Common myeloid progenitor, CD34-positive (primary cell): ENCODE data around the gene LOXL1.

Experiments
- CTCF ChIA-PET: fragments of 350-600 bp; sonication (Branson Sonifier 250); formaldehyde crosslinking; loops from one replicate; lab custom pipeline; 2021; ENCODE audit warnings: antibody characterized with exemption; lab: Charles Lee
- POLR2A ChIA-PET: fragments of 350-600 bp; sonication (Branson Sonifier 250); formaldehyde crosslinking; loops from one replicate; lab custom pipeline; 2021; ENCODE audit warnings: antibody characterized with exemption; lab: Charles Lee
- DNase-seq, 3 donors: peaks; one replicate each; pipeline versions ENCODE4 v3.0.0 to v3.0.0-alpha.2; 2013
- H3K27ac ChIP-seq, 2 experiments: 1 replicate in 1 of 2; 2 replicates in 1 of 2; pipeline ENCODE4 v1.7.0; 2013; ENCODE audit warnings: inconsistent platforms in 2 of 2, low read length in 2 of 2, mild to moderate bottlenecking in 2 of 2, low read depth in 1 of 2, moderate library complexity in 1 of 2; ENCODE audit not compliant: severe bottlenecking in 2 of 2, insufficient read depth in 1 of 2, poor library complexity in 1 of 2
- H3K27me3 ChIP-seq, 5 experiments: replicated peaks in 2 of 5; 1 replicate in 3 of 5; 2 replicates in 2 of 5; pipeline versions ENCODE4 v1.6.1 to v1.7.0; 2013; ENCODE audit warnings: low read length in 4 of 5, mild to moderate bottlenecking in 2 of 5, moderate library complexity in 2 of 5, inconsistent platforms in 1 of 5; ENCODE audit not compliant: insufficient read depth in 5 of 5, control insufficient read depth in 4 of 5
- H3K36me3 ChIP-seq, 4 experiments: 1 replicate in 2 of 4; 2 replicates in 2 of 4; pipeline versions ENCODE4 v1.6.1 to v1.7.0; 2013; ENCODE audit warnings: low read length in 3 of 4, control low read depth in 1 of 4, mild to moderate bottlenecking in 1 of 4; ENCODE audit not compliant: control insufficient read depth in 4 of 4, insufficient read depth in 4 of 4
- H3K4me1 ChIP-seq, 4 experiments: 1 replicate in 3 of 4; 2 replicates in 1 of 4; pipeline versions ENCODE4 v1.6.1 to v1.7.1; 2013; ENCODE audit warnings: low read length in 3 of 4, mild to moderate bottlenecking in 3 of 4, control low read depth in 1 of 4, inconsistent platforms in 1 of 4, moderate library complexity in 1 of 4; ENCODE audit not compliant: control insufficient read depth in 4 of 4, insufficient read depth in 4 of 4; ENCODE audit errors: control extremely low read depth in 1 of 4
- H3K4me3 ChIP-seq, 7 experiments: 1 replicate in 4 of 7; 2 replicates in 3 of 7; pipeline versions ENCODE4 v1.5.1 to v1.7.0; 2013; ENCODE audit warnings: mild to moderate bottlenecking in 7 of 7, low read length in 6 of 7, moderate library complexity in 6 of 7, inconsistent platforms in 2 of 7, low read depth in 2 of 7, control low read depth in 1 of 7; ENCODE audit not compliant: insufficient read depth in 4 of 7, control insufficient read depth in 1 of 7; ENCODE audit errors: extremely low read depth in 1 of 7
- H3K9me3 ChIP-seq, 5 experiments: 1 replicate in 4 of 5; 2 replicates in 1 of 5; pipeline versions ENCODE4 v1.6.1 to v1.7.1; 2013; ENCODE audit warnings: low read length in 4 of 5, mild to moderate bottlenecking in 2 of 5, inconsistent platforms in 1 of 5, low read depth in 1 of 5, moderate library complexity in 1 of 5; ENCODE audit not compliant: control insufficient read depth in 4 of 5, insufficient read depth in 2 of 5; ENCODE audit errors: control extremely low read depth in 1 of 5
- WGBS: methylation state at CpG from one replicate; pipeline ENCODE4 v1.1.5; 2013; ENCODE audit not compliant: insufficient coverage; 5-methylcytosine and 5-hydroxymethylcytosine counted together

Gene LOXL1

GRCh38 chr15:73891328-73892315 lies 34.6 kb upstream of the LOXL1 start:
- H3K27ac ChIP-seq = no peak overlapping the region
- CTCF ChIA-PET = interaction anchor here (1.6 to 2.1 kb wide), 2 partner anchors 17 to 18 kb away, joined by 4 to 8 read pairs; no protein-coding TSS in a partner anchor
- peaks cover 0 to 9% (median 0%) of the 10 kb centered on the region in 5 experiments for H3K9me3 ChIP-seq
- 82% methylated on average over 8 of the region's 11 CpGs for WGBS
- H3K27me3 ChIP-seq = peaks cover 0 to 6% (median 0%) of the 10 kb centered on the region in 5 experiments
- no peak for DNase-seq
- no peak overlapping the region for H3K4me3 ChIP-seq
- H3K36me3 ChIP-seq = no peaks in the 10 kb centered on the region
- no peaks in the 10 kb centered on the region for H3K4me1 ChIP-seq
- POLR2A ChIA-PET = no interaction called here

DNA sequence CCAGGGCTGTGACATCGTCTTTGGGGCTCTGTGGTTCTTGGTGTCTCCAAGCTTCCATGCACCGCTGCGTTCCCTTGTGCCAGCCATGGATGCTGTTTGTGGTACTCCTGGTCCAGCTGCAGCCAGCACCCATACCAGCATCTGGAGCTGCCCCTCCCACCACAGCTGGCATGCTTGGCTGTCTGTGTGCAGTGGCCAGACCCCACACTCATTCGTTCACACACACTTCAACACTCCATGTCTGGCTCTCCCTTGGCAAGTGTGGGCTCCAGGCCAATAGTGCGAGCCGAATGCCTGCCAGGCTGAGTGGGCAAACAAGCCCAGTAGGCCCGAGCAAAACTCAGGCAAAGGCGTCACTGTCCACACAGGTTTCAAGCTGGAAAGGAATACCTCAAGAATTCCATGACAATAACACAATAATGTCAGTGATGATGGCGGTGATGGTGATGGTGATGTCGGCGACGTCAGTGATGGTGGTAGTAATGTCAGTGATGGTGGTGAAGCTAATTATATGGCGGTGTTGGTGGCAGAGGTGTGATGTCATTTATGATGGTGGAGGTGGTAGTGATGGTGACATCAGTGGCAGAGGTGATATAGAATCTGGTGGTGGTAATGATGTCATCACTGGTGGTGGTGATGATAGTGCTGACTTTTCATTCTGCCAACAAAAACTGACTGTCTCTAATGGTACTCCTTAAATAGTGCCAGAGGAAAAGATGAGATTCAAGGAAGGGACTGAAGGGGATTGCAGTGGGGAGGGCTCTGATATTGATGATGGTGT lies 33.6 kb upstream of the LOXL1 start:
- CTCF ChIA-PET = interaction anchor here (1.6 to 3.1 kb wide), 3 partner anchors 14 to 35 kb away, joined by 4 to 11 read pairs (median 10); no protein-coding TSS in a partner anchor
- Histone ChIP-seq H3K4me3 (no peak overlapping the region), H3K27ac (no peak overlapping the region), H3K27me3 (peaks cover 0 to 6% (median 0%) of the 10 kb centered on the region in 5 experiments), H3K9me3 (peaks cover 0 to 9% (median 0%) of the 10 kb centered on the region in 5 experiments), H3K36me3 (no peaks in the 10 kb centered on the region), H3K4me1 (no peaks in the 10 kb centered on the region)
- POLR2A ChIA-PET = no interaction called here
- DNase-seq = no peak
- 89% methylated on average over 11 of the region's 13 CpGs for WGBS

GRCh38 chr15:73894133-73894814 lies 32.0 kb upstream of the LOXL1 start:
- no peaks in the 10 kb centered on the region for H3K36me3 ChIP-seq
- H3K27me3 ChIP-seq = peaks cover 0 to 3% (median 0%) of the 10 kb centered on the region in 5 experiments
- 95% methylated on average over 9 of the region's 12 CpGs for WGBS
- CTCF ChIA-PET = interaction anchor here (1.4 to 3.1 kb wide), 4 partner anchors 12 to 33 kb away, joined by 3 to 11 read pairs (median 8); no protein-coding TSS in a partner anchor
- peaks cover 0 to 9% (median 0%) of the 10 kb centered on the region in 5 experiments for H3K9me3 ChIP-seq
- DNase-seq = no peak
- H3K4me3 ChIP-seq = no peak overlapping the region
- H3K27ac ChIP-seq = no peak overlapping the region
- no peaks in the 10 kb centered on the region for H3K4me1 ChIP-seq
- POLR2A ChIA-PET = no interaction called here

- no peak overlapping the region for H3K27ac ChIP-seq
- H3K4me3 ChIP-seq = no peak overlapping the region
- CTCF ChIA-PET = interaction anchor here (0.9 to 2.1 kb wide), 6 partner anchors 9 to 42 kb away, joined by 3 to 17 read pairs (median 4); no protein-coding TSS in a partner anchor
Measured at GRCh38 chr15:73897441-73898261, 28.6 kb upstream of the LOXL1 start.

DNA sequence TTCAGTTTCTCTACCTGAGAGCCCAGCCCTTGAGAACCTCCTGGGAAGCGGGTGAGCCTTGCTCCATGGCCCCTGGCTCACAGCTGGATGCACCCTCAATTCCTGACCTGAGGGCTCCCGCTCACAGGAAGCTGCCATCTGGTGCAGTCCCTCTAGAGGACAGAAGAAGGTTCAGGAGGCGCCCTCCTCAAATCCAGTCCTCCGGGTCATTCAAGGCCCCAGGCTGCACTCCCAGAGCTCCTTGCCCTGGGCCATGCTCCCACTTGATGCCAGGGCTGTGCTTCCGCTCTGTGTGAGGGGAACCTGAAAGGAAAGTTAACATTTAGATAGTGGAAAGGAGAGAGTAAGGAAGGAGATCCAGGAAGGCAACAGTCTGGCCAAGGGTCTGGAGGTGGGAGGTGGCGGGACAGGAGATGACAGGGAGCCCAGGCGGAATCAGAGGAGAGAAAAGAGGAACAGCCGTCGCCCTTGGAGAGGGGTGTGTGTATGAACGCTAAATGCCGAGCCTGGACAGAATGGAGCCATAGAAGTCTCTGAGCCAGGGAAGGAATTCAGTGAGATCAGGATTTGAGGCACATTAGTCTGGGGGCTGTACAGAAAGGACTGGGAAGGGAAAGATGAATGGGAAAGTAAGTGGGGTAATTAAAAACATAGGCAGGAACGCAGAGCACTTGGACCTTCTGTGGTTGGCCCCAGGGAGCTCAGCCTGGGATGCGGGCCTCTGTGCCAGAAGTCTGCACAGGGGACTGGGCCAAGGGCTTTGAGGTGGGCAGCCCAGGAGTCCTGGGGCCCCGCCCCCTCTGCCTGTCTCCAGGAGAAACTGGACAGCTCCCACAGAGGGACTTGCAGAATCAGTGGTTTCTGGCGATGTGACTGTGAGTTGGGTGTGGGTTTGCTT lies 26.8 kb upstream of the LOXL1 start:
- no peaks in the 10 kb centered on the region for H3K4me1 ChIP-seq

More at GRCh38 chr15:73897441-73898261, 28.6 kb upstream of the LOXL1 start:
- POLR2A ChIA-PET = no interaction called here
- 86% methylated on average over 9 of the region's 15 CpGs for WGBS
- no peaks in the 10 kb centered on the region for H3K4me1 ChIP-seq
- peaks cover 0 to 3% (median 0%) of the 10 kb centered on the region in 5 experiments for H3K9me3 ChIP-seq
- no peaks in the 10 kb centered on the region for H3K36me3 ChIP-seq
- H3K27me3 ChIP-seq = no peaks in the 10 kb centered on the region
- peak; percentile 36 to 56 (median 51) for DNase-seq

More for the DNA sequence above, 26.8 kb upstream of the LOXL1 start:
- WGBS = 93% methylated on average over 12 of the region's 15 CpGs
- Histone ChIP-seq H3K27me3 (no peaks in the 10 kb centered on the region), H3K9me3 (no peaks in the 10 kb centered on the region), H3K36me3 (no peaks in the 10 kb centered on the region), H3K27ac (no peak overlapping the region), H3K4me3 (no peak overlapping the region)
- CTCF ChIA-PET = interaction anchor here (1.2 kb wide), 1 partner anchor 9 kb away, joined by 3 read pairs; no protein-coding TSS in a partner anchor
- no peak for DNase-seq
- POLR2A ChIA-PET = no interaction called here
